ENCODE measurements around the gene KRTAP12-2.

Gene KRTAP12-2

GRCh38 chr21:44623575-44623974 lies 43.2 kb downstream of the KRTAP12-2 start:
- DNase-seq: no peak

- DNase-seq: no peak
These were observed 46.8 kb downstream of the KRTAP12-2 start for GRCh38 chr21:44619886-44620285.

- DNase-seq: no peak
These were observed 47.8 kb downstream of the KRTAP12-2 start for GRCh38 chr21:44618909-44619308.

- DNase-seq: no peak
These were observed 48.2 kb downstream of the KRTAP12-2 start for GRCh38 chr21:44618504-44618903.

- DNase-seq: no peak
These were observed 49.6 kb downstream of the KRTAP12-2 start for GRCh38 chr21:44617071-44617501.

- no peak for DNase-seq
These were observed 50.2 kb downstream of the KRTAP12-2 start for GRCh38 chr21:44616591-44616926.
